Measurements from ENCODE around the gene THRA.

Gene THRA

DNA sequence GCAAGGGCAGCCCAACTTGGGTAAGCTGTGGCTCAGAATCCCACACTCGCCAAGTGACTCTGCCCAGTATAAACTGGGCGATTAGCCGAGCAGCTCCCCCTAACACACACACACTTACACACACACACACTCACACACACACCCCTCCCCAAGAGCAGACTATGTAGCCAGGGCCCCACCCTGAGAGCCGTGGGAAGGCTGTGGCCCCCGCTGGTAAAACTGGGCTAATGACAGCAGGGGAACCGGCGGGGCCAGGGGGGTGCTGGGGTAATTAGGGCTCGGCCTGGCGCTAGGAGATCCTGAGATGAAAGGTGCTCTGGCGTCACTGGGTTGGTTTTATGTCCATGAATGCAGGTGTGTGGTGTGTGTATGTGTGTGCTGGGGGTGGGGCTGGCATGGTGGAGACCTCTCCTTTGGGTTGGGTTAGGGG lies 1.1 kb upstream of the THRA start:
- TF ChIP-seq, protein P1, sequence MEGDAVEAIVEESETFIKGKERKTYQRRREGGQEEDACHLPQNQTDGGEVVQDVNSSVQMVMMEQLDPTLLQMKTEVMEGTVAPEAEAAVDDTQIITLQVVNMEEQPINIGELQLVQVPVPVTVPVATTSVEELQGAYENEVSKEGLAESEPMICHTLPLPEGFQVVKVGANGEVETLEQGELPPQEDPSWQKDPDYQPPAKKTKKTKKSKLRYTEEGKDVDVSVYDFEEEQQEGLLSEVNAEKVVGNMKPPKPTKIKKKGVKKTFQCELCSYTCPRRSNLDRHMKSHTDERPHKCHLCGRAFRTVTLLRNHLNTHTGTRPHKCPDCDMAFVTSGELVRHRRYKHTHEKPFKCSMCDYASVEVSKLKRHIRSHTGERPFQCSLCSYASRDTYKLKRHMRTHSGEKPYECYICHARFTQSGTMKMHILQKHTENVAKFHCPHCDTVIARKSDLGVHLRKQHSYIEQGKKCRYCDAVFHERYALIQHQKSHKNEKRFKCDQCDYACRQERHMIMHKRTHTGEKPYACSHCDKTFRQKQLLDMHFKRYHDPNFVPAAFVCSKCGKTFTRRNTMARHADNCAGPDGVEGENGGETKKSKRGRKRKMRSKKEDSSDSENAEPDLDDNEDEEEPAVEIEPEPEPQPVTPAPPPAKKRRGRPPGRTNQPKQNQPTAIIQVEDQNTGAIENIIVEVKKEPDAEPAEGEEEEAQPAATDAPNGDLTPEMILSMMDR (IDR thresholded peaks at IDR 0.05; ENCODE audit: extremely low read depth, missing control alignments) = no peak
- no peak for DNase-seq (ENCODE audit: low spot score)

- DNase-seq (ENCODE audit: low spot score) = no peak
- TF ChIP-seq, protein P1 (IDR thresholded peaks at IDR 0.05; ENCODE audit: extremely low read depth, missing control alignments) = no peak
These were observed 514 bp downstream of the THRA start for GRCh38 chr17:40063187-40063771.

GRCh38 chr17:40063901-40064531 lies 1.3 kb downstream of the THRA start:
- TF ChIP-seq, protein P1 (IDR thresholded peaks at IDR 0.05; ENCODE audit: extremely low read depth, missing control alignments) = no peak
- DNase-seq (ENCODE audit: low spot score) = no peak

DNA sequence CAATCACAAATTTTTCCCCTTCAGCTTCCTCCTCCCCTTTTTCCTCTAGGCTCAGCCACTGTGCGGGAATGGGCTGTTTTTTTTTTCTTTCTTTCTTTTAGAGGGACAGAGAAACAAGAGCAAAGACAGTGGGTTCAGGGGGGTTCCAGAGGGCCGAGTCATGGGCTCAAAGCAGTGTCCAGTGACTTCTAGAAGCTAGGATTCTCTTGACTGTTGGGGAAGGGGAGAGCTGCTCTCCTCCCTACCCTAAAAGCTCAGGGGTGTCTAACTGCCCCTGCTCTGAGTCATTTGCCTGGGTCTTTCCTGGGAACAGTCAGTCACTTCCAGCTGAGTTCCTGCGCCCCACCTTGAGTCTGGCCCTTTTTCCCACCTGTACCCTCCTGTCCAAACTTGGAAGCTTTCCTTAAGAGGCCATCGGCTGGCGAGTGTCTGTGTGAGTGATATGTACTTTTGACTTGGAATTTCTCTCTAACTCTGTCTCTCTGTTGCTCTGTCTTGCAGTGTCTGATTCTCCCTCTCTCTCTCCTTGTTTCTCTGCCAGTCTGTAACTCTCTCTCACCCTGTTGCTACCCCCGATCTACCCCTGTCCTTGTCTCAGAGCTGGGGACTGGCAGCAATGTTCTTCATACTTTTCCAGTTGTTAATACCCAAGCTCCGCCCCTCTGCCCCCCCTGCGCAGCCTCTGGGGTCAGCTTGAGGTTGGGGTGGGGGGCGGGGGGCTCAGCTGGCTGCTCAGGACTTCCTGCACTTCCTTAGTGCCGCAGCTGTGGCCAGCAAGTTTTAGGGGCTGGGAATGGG lies 2.4 kb downstream of the THRA start:
- DNase-seq (ENCODE audit: low spot score) = no peak
- TF ChIP-seq, protein P1 (IDR thresholded peaks at IDR 0.05; ENCODE audit: extremely low read depth, missing control alignments) = no peak

GRCh38 chr17:40065769-40066510 lies 3.2 kb downstream of the THRA start:
- no peak for DNase-seq (ENCODE audit: low spot score)
- TF ChIP-seq, protein P1 (IDR thresholded peaks at IDR 0.05; ENCODE audit: extremely low read depth, missing control alignments) = no peak

DNA sequence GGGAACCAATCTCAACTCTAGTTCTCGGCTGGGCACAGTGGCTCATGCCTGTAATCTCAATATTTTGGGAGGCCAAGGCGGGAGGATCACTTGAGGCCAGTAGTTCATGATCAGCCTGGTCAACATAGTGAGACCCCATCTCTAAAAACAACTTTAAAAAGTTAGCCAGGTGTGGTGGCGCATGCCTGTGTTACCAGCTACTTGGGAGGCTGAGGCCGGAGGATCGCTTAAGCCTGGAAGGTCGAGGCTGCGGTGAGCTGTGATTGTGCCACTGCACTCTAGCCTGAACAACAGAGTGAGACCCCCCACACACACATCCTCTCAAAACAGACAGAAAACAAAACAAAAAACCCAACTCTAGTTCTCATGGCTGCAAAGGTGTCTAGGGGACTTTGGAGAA lies 4.9 kb downstream of the THRA start:
- TF ChIP-seq, protein P1 (IDR thresholded peaks at IDR 0.05; ENCODE audit: extremely low read depth, missing control alignments) = no peak
- no peak for DNase-seq (ENCODE audit: low spot score)
